H4 (cell line): ENCODE results near the gene ZNF23. TPM values are rescaled to one million over a fixed set of nuclear protein-coding genes. Genes with fewer than 3 reads are reported as not detected.

Experiments
- DNase-seq: peaks from one replicate; pipeline ENCODE4 v3.0.0-alpha.2; 2015; ENCODE audit warnings: low spot score
- total RNA-seq: library from RNA; depleted of rRNA; stranded (reverse); fragments of >200 nt; shearing (Covaris generic); gene quantifications from 2 replicates; pipeline ENCODE4 v1.2.3, GENCODE V29; 2014

The ZNF23 gene
- total RNA-seq, 1 experiment from 2014 or later = 9.0 TPM

DNA sequence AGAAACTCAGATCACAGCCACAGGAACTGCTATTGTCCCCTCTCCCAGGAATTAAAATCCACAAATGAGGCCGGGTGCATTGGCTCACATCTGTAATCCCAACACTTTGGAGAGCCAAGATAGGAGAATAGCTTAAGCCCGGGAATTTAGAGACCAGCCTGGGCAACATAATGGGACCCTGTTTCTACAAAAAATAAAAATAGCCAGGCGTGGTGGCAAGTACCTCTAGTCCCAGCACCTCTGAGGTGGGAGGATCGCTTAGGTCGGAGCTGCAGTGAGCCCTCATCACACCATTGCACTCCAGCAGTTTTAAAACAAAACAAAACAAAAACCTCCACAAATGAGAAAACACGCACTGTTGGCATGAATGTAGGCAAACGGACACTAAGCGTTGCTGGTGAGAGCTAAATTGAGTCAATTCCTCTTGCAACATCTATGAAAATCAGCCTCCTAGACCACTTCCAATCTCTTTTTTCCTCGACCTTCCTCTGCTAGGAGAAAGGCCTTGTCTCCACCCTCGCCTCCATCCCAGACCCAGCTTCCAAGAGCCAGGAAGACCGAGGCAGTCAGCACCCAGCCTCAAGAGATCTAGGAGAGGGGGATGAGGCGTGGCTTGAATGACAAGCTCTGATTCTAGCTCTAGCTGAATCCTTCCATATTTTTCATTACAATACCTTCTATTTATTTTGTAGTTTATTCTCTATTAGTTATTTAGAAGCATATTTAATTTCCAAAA is 35.0 kb downstream of the ZNF23 start:
- DNase-seq = no peak

DNA sequence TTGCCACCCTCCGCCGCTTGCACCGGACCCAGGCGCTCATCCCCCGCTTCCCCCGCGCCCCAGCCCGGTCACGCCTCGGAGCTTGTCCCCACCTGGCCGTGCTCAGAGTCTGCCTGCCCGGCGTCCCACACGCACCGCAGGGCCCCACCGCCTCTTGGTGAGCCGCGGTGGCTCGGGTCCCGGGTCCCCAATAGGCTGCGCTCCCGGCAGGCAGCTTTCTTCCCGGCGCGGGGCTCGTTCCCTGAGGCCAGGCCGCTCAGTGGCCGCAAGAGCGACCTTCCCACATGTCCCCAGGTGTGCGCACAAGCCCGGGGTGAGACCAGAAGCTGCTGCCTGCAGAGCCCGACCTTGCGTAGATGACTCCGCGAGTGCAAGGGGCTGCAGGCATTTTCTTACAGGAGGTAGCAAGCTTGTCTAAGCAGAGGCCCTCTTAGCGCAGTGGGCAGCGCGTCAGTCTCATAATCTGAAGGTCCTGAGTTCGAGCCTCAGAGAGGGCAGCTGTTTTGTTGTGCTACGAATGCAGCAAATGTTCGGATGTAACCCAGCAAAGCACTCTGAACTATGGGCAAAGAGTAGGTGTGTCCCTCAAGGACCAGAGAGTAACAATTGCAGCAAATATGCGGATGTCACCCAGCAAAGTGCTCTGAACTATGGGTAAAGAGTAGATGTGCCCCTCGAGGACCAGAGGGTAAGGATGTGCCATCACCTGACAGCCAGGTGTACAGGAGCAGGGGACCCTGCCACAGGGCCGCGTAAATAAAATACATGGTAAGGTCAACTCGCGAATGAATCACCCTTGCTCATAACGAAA is 35.8 kb downstream of the ZNF23 start:
- no peak for DNase-seq

DNA sequence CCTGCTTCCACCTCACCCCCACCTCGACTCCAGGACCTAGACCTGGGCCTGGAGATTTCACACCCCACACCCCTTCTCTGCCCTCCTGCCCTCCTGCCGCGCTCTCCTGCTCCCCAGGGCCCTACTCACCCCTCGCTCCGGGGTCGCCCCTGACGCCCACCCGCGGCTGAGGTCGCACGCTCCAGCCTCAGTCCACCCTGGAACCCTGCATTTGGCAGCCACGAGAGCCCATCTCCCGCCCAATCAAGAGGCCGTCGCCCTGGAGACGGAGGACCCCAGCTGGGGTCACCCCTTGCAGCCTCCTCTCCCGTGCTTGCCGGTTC is 36.3 kb downstream of the ZNF23 start:
- no peak for DNase-seq

DNA sequence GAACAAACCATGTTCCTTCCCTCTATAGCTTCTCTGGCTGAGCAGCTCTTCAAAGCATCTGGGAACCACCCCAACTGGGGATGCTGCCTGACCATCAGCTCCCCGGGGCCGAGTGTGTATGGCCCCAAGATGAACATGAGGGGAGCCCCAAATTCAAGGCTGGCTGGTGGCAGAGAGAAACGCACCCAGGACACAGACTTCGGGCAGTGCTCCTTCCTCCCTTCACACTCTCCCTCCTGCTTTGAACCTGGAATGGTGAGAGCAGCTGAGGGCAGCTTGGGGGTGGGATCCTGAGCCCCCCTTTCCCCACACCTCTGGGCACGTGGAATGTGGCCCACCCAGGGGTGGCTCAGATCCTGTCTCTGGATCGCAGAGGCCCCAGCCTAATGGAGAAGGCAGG is 37.4 kb downstream of the ZNF23 start:
- DNase-seq = no peak

DNA sequence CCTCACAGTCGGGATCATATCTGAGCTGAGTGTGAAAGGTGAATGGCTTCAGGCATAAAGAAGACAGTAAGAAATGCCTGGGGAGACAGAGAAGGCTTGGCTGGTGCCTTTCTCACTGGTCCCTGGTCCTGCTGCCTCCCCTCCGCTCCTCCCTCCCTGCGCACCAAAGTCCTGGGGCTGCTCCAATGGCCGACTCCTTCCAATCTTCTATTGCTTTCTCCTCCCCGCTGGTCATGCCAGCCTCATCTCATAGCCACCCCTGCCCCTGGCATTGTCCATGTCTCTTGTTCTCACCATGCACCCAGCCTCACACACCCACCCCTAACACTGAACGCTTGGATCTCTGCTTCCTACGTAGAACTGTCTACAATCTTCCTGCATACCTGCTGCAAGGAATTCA is 38.2 kb downstream of the ZNF23 start:
- no peak for DNase-seq

DNA sequence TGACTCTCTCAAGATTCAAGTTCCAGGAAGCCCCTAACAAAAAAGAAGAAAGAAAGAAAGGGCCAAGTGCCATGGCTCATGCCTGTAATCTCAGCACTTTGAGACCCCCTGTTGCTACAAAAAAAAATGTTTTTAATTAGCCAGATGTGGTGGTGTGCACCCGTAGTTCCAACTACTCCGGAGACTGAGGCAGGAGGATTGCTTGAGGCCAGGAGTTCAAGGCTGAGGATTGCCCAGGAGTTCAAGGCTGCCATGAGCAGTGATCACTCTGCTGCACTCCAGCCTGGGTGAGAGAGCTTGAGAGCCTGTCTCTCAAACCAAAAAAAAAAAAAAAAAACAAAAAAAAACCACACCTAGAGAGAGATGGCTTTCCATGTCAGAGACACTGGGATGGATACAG is 39.0 kb downstream of the ZNF23 start:
- DNase-seq = no peak

DNA sequence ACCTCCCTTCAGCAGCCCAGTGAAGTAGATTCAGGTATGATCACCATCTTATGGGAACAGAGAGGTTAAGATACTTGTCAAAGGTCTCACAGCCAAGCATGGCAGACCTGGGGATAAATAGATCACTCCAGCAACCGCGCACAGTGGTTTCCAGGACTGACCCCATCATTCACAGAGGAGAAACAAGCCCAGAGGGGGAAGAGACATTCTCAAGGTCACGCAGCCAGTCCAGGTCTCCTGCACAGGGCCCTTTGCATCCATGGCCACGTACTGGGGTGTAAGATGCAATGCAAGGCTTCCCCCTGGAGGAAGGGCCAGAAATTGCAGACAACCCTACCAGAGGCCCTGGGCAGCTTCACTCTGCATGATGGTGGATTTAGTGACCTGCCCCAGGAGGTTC is 40.1 kb downstream of the ZNF23 start:
- DNase-seq = no peak

DNA sequence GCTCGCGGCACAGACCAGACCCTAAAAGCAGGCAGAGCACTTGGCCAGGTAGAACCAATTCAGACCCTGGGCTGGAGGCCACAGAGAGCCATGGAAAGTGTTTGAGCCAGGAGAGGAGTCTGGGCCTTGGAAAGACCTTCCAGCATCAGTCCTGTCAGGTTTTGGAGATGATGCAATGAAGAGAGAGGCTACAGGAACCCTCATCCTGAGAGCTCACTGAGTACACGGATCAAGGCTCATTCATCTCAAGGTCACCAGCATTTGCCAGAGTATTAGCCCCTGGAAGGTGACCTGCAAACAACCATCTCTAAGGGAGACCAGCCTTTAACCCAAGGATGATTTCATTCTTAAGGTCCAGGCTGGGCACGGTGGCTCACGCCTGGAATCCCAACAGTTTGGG is 48.0 kb downstream of the ZNF23 start:
- DNase-seq = no peak

DNA sequence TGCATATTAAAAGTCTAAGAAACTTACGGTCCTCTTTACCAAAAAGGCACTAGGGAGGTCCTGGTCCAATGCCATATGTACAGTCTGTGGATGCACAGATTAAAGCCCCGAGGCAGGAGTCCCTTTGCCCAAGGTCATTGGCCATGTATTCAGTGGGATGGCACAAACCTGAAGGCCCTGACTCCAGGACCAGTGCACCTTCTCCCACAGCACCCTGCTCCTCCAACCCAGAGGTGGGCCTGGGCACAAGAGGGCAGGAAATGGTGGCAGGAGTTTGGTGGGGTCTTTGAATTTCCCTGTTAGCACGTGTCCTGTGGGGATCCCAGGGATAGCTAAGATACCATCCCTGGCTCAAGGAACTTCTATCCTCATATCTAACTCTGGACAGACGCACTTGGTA is 48.7 kb downstream of the ZNF23 start:
- no peak for DNase-seq

DNA sequence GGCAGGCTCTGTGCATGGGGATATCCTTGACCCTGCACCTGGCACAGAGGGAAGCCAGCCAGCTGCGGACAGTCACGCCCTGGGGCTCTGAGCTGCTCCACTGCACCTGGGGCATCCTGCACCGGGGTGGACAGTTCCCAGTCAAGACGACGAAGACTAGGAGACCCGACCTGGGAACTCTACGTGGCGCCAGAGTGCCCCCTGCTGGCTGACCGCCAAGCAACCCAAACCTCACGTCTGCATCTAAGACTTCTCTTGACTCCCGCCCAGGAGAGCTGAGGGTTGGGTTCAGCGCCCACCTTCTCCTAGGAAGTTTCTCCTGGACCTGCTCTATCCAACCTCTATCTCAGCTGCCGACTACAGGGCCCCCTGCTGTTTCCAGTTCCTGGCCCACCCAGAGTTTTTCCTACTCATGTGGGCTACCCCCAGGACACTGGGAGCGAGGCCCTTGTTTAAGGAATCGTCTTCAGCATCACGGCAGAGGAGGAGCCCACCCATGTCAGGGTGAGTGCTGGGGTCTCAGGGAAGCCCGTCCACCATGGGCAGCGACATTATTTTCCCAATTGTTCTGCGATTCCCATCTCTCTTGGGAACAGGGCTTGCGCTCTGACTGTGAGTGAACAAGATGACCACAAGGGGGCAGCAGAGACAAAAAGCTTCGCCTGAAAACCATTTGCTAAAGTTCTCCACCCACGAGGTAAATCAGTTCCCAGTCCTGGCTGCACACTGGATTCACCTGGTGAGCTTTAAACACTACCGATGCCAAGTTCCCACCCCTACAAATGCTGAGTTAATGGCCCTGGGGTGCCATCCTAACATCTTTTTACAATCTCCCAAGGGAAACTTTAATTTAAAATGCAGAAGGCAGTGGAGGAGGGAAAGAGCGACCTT is 49.5 kb downstream of the ZNF23 start:
- peak; percentile 42 for DNase-seq

DNA sequence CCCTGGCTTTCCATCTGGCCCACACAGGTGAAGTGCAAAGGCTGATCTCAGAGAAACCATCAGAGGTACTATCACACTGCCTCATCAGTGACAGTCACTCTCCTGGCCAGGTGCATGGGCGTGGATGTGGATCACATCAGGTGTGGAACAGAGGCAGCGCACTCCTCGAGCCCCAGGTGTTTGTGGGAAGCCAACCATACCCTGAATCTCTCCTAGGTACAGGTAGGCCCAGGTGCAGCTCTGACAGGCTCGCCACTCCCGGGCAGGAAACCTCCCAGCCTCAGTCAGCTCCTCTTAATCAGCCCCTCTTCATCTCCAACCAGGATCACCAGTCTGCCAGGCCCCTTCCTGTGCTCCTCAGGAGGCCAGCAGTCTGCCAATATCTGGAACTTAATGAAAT is 51.9 kb downstream of the ZNF23 start:
- DNase-seq = no peak

DNA sequence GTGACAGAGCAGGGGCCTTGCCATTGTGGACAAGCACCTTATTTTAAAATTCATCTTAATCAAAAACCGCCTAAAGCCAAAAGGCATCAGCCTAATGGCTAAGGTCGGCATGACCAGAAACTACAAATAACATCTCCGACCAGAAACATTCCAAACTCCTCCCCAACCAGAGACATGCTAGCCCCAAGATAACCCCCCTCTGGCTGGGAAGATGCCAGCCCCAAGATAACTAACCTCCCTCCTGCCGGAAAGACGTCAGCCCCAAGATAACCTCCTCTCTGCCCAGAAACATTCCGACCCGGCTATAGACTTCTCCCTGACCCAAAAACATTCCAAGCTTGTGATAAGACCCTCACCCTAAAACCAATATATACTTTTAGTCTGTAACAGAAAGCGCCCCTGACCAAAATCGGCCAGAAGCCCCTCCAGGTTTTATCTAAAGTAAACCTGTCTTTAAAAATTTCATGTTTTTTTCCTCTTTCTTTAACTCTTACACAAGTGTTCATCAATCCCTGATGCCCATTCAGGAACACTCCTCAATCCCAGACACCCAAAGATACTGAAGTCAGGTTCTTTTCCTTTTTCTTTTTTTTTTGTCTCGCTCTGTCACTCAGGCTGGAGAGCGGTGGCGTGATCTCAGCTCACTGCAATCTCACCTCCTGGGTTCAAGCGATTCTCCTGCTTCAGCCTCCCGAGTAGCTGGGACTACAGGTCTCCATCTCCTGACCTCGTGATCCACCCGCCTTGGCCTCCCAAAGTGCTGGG is 52.9 kb downstream of the ZNF23 start:
- no peak for DNase-seq

DNA sequence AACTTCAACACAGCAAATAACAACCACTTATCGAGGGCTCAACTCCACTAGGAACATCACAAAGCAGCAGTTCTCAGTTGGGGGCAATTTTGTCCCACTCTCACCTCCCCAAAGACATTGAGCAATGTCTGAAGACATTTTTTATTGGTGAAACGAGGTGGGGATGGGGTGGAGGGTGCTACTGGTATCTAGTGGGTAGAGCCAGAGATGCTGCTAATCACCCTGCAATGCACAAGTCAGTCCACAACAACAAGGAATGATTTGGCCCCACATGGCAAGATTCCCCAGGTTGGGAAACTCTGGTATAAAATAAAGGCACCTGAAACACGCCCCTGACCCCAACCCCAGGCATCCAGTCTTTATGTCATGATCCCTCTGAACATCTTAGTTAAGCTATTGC is 53.5 kb downstream of the ZNF23 start:
- DNase-seq = no peak

DNA sequence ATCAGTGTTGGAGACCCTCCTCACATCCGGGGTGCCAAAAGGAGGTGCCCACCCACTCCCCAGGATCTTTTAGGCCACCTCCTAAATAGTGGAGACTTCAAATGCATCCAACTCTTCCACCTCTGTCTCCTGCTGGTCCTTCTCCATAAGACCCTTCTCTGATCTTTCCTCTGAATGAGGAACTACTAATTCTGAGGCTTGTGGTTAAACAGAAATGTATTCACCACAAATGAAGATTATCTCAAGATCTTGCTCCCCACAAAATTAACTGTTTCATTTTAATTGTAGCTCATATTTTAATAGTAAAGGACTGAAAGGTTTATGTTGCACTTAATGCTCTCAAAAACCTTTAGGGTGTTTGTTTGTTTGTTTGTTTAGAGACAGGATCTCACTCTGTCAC is 54.3 kb downstream of the ZNF23 start:
- DNase-seq = no peak

DNA sequence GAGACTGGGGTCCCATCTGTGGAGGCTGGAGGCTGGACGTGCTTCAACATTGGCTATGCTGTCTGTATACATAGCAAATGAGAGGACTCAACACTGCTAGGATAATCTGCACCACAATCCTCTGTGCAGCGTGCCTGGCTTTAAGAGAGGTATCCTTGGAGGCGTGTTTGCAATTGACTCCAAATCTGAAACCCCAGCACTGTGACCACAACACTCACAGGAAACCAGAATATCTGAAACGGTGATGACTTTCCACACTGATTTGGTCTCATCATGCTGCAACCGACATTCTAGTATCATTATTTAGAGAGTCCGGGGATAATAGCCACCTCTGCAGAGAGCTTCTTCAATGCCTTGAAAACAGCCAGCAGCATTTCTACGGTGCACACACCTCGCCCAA is 55.3 kb downstream of the ZNF23 start:
- no peak for DNase-seq

DNA sequence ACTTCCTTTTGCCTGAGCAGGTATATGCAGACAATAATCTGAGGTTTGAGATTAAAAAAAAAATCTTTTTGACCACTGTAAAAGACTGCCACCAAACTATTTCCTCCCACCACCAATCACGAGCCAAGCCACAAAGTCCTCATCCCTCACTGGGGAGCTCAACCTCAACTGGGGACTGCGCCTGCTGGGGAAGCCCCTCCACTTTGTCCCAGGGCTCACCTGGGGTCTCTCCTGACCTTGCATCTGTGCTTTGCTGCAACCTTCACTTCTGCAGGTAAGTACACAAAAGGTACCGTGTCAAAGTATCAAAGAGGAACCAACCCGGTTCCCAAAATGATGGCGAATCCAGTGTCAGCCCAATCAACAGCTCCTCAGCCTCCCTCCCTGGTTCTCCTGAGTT is 55.7 kb downstream of the ZNF23 start:
- DNase-seq = no peak

DNA sequence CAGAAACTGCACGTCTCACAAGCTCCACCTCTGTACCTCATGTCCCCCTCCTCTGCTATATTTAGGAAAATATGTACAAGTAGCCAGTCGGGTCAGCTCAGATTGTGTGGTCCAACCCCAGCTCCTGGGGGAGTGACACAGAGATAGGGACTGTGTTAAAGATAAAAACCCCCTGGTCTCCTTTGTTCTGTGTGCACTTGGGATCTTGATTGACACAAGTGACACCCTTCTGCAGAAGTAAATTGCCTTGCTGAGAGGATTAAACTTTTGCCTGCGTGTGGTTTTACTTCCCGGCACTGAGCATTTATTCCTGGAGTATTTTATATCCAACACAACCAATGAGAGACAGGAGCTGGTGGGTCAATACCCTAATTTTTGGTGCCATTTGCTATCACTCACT is 57.7 kb downstream of the ZNF23 start:
- no peak for DNase-seq

DNA sequence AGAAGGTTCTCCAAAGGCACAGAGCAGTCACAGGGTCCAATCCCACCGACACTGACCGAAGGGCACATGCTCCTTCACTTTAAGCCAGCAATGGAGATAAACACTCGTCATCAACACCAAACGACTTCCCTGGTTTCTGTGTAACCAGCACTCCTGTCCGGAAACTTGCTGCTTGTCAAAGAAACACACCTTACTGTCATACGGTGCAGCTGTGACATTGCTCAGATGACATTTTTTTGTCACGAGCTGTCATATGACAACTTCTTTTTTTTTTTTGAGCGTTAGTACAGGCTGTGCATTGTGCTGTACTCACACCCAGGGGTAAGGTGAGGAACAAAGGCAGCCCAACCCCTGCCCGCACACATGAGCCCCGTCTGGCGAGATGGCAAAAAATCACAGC is 59.4 kb downstream of the ZNF23 start:
- DNase-seq = no peak

DNA sequence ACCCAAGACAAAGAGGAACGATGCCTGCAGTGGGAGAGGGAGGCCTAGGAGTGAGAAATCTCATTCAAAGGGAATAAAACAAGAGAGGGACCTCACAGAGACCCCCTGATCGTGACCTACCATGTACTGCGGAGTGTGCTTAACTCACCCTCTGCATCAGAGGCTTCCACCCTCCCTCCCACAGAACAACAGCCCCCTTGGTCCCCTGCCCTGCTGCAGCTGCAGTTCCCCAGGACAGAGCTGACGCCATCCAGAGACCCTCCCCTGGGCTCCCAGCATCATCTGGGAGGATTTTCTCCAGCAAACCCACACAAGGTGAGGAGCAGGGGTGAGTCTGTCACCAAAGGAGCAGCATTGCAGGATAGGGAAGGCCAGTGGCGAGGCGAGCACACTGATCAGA is 60.0 kb downstream of the ZNF23 start:
- DNase-seq = no peak

DNA sequence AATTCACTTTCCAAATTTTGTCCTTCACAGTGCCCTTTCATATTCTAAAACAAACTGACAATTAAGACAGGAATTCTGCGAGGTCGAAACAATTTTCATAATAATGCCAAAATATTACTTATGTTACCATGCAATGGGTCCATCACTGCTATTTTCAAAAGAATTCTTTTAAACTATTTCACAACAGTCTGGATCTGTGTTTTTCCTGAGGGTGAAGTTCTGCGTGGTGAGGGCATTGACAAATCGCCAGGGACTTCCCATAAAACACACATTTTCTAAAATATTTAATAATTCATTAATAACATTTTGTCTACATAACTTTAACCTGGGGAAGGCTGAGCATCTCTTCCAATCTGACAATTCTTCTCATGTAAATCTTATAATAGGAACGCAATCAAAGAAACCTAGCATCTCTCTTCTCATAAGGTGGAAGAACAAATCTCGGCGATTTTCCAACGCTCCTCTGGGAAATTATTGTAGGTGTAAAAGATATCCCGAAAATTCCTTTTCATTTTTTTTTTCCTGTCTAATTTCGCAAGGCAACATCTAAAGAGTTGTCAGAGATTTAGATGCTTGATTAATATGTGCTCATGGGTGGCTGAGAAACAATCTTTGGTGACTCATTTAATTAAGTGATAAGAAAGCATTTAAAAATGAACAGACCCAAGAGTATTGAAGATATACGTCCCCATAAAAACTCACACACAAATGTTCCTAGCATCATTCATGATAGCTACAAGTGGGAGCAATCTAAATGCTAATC is 62.1 kb downstream of the ZNF23 start:
- no peak for DNase-seq
